GM12878 (cell line): ENCODE data around the gene STK26. TPM values are rescaled to one million over a fixed set of nuclear protein-coding genes. Genes with fewer than 3 reads are reported as not detected.

Experiments used
- BHLHE40 ChIP-seq, 2 experiments: fragments of 450-650 bp in 1 of 2; IDR thresholded peaks; 2 replicates each; pipeline ENCODE4 v1.6.1; 2011 to 2017; ENCODE audit warnings: low read depth in 2 of 2, borderline replicate concordance in 1 of 2, improper control_type of control experiment in 1 of 2, low read length in 1 of 2, mild to moderate bottlenecking in 1 of 2
- BRCA1 ChIP-seq: IDR thresholded peaks from 2 replicates; pipeline ENCODE4 v1.6.1; 2011; ENCODE audit warnings: low read depth, low read length, improper control_type of control experiment
- CBFB ChIP-seq: IDR thresholded peaks from 2 replicates; pipeline ENCODE4 v1.6.1; 2016; ENCODE audit warnings: antibody characterized with exemption, low read depth
- DPF2 ChIP-seq: fragments of 450-650 bp; IDR thresholded peaks from 2 replicates; pipeline ENCODE4 v1.6.1; 2017; ENCODE audit warnings: mild to moderate bottlenecking
- E4F1 ChIP-seq: fragments of 450-650 bp; IDR thresholded peaks from 2 replicates; pipeline ENCODE4 v1.6.1; 2018; ENCODE audit warnings: borderline replicate concordance, mild to moderate bottlenecking; ENCODE audit not compliant: partially characterized antibody
- HDAC6 ChIP-seq: fragments of 200-600 bp; sonication (generic); IDR thresholded peaks from one replicate; pipeline ENCODE4 v1.8.0; 2017; ENCODE audit warnings: antibody characterized with exemption; ENCODE audit not compliant: unreplicated experiment
- NBN ChIP-seq: fragments of 450-650 bp; IDR thresholded peaks from 2 replicates; pipeline ENCODE4 v1.6.1; 2016
- SKIL ChIP-seq: fragments of 450-650 bp; IDR thresholded peaks from 2 replicates; pipeline ENCODE4 v1.6.1; 2017; ENCODE audit warnings: mild to moderate bottlenecking, low read depth, inconsistent platforms; ENCODE audit not compliant: poor library complexity, severe bottlenecking
- SMAD1 ChIP-seq: fragments of 450-650 bp; IDR thresholded peaks from 2 replicates; pipeline ENCODE4 v1.6.1; 2018; ENCODE audit warnings: mild to moderate bottlenecking, low read depth; ENCODE audit not compliant: partially characterized antibody
- SMAD5 ChIP-seq: IDR thresholded peaks from 2 replicates; pipeline ENCODE4 v1.6.1; 2016; ENCODE audit warnings: antibody characterized with exemption, low read depth
- SRF ChIP-seq, 2 experiments: IDR thresholded peaks; 2 replicates each; pipeline ENCODE4 v1.6.1; 2011; ENCODE audit warnings: low read depth in 2 of 2, low read length in 2 of 2, mild to moderate bottlenecking in 1 of 2, moderate library complexity in 1 of 2
- STAT1 ChIP-seq: fragments of 450-650 bp; conservative IDR thresholded peaks from 2 replicates; pipeline ENCODE4 v1.6.1; 2014; ENCODE audit warnings: antibody characterized with exemption, mild to moderate bottlenecking
- SUPT20H ChIP-seq: IDR thresholded peaks from 2 replicates; pipeline ENCODE4 v1.6.1; 2011; ENCODE audit warnings: low read depth, mild to moderate bottlenecking, low read length, moderate library complexity, borderline replicate concordance; ENCODE audit not compliant: control insufficient read depth
- TCF7 ChIP-seq: IDR thresholded peaks from 2 replicates; pipeline ENCODE4 v1.6.1; 2014; ENCODE audit warnings: antibody characterized with exemption, borderline replicate concordance
- ZNF217 ChIP-seq: fragments of 450-650 bp; IDR thresholded peaks from 2 replicates; pipeline ENCODE4 v1.6.1; 2017; ENCODE audit warnings: antibody characterized with exemption, mild to moderate bottlenecking
- polyA plus RNA-seq, 11 experiments: library from polyadenylated mRNA; depleted of rRNA in 4 of 11; unstranded in 6 of 11; stranded (reverse) in 5 of 11; fragments of >200 nt; fragmentation: Nextera tagmentation in 4 of 11; fragmentation: Illumina TruSeq in 1 of 11; extraction: Ambion mirVana in 4 of 11; extraction: Trizol in 1 of 11; gene quantifications; 1 replicate in 1 of 11; 2 replicates in 10 of 11; pipeline versions ENCODE4 v1.2.1 to v1.2.3, GENCODE V29; 2011 to 2016; ENCODE audit warnings: inconsistent platforms in 2 of 11, missing spikeins in 2 of 11, low read depth in 1 of 11
- total RNA-seq, 4 experiments: library from RNA; depleted of rRNA in 3 of 4; stranded (reverse); fragments of >200 nt in 3 of 4; fragmentation: Illumina TruSeq in 1 of 4; extraction: Trizol in 1 of 4; gene quantifications; 2 replicates each; pipeline versions ENCODE4 v1.2.1 to v1.2.3, GENCODE V29; 2013 to 2021

STK26 gene
- total and polyA plus RNA-seq, 10 of the 15 experiments (the other 5 are each of a cell fraction or from before 2014, with no cell fraction given), result 30.4 to 78.6 (median 58.8) TPM

GRCh38 chrX:131987252-131987651 lies 35.9 kb upstream of the STK26 start (continued):
- TF ChIP-seq E4F1 (no peak), TCF7 (no peak), STAT1 (no peak), DPF2 (peak; percentile 82), SMAD5 (no peak), SUPT20H (no peak), ZNF217 (no peak), BRCA1 (no peak), NBN (peak; percentile 82), BHLHE40 (IDR thresholded peaks at IDR 0.05; ENCODE audit: borderline replicate concordance in 1 of 2, low read depth in 2 of 2, low read length in 1 of 2) (peak; percentile 52; a peak in 1 of 4 replicates), CBFB (no peak), SKIL (peak; percentile 76), SMAD1 (no peak), SRF (IDR thresholded peaks at IDR 0.05; ENCODE audit: low read depth in 2 of 2, low read length in 2 of 2) (no peak), HDAC6 (no peak)
